ENCODE measurements around the gene PPM1N.

Gene PPM1N

DNA sequence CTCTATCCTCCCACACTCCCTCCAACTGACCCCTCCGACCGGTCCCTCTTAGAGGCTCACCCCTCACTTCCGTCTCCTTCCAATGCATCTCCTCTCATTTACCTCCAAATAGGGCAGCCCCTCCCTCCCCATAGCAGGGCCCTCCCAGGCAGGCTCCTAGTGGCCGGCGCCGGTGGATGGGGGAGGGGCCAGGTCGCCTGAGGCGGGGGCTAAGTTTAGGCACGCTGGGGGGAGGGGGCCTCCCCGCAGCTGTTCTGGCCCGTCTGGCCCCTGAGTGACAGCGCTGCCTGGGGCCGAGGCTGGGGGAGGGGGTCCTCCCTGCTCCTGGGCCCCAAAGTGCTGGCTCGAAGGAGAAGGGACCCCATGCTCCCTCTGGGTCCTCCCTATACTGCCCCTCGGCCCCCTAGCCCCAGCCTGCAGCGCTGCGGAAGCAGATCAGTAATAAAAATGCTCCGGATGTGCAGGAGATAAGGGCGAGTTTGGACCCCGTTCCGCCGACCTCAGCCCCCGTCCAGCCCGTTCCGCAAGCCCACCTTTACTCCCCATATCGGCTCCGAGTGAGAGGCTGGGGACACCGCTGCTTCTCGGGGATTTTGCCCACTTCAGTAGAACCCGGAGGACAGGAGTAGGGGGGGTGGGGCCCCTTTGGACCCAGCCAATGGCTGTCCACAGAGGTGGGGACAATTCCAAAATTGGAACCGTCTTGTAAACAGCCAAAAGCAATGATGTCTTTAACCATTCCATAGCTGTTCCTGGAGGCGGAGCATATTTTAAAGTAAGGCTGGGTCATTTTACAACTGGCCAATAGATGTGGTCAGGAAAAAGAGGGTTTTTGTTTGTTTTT is 5.4 kb upstream of the PPM1N start:
- peak; percentile 80 for DNase-seq

DNA sequence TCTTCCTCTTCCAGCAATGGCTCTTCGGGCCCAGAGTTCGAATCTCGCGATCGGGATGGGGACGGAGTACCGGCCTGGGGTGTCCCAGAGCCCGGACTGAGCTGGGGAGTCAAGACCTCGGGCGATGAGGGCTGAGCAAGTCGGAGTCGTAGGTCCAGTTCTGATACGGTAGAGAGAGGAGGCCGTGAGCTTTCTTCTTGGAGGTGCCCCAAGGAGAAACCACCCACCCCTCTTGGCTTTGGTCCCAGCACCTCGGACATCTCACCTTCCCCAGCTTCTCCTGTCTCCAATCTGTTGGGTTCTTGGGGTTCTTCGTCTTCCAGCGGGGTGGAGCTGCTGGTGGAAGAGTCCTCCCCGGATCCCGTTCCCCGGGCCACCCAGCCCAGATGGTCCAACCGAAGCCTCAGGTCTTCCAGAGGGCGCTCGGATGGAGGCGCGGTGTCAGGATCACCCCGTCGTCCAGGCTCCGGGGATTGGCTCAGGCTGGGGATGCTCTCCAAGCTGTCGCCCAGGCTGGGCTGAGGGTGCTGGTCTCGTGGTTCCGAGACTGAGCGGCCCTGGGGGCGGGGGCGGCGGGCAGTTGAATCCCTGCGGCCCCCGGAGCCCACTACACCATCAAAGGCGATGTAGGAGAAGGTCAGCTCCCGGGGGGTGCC is 3.9 kb upstream of the PPM1N start:
- DNase-seq = no peak

DNA sequence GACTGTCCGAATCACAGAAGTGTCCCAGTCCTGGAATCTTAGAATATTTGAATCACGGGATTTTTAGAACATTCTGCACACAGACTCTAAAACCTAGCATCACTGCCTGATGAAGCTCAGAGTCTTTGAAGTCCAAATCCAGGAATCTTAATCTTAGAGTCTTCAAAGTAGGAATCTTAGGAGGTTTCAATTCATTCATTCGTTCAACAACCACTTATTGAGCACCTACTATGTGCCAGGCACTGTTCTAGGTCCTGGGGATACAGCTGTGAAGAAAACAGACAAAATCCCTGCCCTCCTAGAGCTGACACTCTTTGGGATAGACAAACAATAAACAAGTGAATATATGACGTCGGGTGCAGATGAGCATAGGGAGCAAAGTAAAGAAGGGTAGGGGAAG is 3.1 kb upstream of the PPM1N start:
- no peak for DNase-seq

DNA sequence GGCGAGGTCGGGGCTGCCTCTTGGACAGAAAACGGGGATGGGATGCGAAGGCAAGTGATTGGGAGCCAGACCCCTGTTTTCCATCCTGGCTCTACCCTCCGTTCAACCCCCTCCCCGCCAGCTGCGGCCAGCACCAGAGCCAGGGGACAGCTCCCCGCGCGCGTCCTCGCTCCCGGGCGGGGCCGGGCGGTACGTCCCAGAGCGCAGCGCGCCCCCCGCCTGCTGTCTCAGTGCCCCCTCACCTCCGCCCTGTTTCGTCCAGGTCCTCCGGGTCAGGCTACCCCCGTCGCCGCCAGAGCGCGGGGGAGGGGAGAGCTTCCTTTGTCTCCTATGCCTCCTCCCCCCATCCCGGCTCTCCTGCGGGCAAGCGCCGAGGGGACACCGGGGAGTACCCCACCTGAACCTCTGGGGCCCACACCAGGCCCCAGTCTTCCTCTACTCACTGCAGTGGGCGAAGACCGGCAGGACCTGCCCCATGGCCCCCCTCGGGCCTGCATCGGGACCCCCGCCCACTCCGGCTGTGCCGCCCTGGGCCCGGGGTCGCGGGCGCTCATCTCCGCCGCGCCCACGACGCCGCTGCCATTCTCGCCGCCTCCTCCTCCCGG is 1.8 kb upstream of the PPM1N start:
- DNase-seq = peak; percentile 65

DNA sequence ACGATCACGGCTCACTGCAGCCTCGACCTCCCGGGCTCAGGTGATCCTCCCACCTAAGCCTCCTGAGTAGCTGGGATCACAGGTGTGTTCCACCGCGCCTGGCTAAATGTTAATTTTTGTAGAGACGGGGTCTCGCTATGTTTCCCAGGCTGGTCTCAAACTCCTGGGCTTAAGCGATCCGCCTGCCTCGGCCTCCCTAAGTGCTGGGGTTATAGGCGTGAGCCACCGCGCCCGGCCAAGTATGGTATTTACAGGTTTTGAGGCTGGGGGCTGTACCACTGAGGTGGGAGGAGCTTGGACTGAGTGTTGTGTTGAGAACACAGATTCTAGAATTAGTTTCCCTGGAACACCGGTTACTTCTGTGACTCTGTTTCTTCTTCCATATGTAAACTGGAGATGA is 452 bp upstream of the PPM1N start:
- DNase-seq = no peak

DNA sequence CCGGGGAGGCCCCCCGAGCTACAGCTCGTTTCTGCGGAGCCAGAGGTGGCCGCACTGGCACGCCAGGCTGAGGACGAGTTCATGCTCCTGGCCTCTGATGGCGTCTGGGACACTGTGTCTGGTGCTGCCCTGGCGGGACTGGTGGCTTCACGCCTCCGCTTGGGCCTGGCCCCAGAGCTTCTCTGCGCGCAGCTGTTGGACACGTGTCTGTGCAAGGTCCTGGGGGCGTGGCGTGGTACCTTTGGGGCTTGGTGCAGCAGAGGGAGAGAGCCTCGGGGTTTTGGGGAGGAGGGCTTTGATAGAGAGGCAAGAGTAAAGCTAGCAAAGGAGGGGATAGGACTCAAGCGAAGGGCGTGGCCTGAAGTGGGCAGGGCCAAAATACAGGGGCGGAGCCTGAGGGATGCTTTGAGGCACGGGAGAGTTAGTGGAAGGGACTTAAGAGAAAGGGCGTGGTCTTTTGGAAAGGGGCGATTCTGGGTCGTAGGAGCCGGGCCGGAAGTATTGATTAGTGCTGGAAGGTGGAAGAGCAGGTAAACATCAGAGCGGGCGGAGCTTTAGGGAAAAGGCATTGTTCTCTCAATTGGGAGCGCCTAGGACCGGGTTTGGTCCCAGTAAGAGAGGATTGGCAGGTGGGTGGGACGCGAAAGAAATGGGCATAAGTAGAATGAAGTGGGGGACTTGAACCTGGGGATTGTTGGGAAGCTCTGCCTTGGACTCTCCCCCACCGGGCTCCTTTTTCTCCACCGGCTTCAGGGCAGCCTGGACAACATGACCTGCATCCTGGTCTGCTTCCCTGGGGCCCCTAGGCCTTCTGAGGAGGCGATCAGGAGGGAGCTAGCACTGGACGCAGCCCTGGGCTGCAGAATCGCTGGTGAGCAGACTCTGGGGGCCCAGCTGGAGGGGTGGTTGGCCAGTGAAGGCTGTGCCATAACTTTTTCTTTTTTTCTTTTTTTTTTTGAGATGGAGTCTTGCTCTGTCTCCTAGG is 1.2 kb downstream of the PPM1N start:
- peak; percentile 81 for DNase-seq

DNA sequence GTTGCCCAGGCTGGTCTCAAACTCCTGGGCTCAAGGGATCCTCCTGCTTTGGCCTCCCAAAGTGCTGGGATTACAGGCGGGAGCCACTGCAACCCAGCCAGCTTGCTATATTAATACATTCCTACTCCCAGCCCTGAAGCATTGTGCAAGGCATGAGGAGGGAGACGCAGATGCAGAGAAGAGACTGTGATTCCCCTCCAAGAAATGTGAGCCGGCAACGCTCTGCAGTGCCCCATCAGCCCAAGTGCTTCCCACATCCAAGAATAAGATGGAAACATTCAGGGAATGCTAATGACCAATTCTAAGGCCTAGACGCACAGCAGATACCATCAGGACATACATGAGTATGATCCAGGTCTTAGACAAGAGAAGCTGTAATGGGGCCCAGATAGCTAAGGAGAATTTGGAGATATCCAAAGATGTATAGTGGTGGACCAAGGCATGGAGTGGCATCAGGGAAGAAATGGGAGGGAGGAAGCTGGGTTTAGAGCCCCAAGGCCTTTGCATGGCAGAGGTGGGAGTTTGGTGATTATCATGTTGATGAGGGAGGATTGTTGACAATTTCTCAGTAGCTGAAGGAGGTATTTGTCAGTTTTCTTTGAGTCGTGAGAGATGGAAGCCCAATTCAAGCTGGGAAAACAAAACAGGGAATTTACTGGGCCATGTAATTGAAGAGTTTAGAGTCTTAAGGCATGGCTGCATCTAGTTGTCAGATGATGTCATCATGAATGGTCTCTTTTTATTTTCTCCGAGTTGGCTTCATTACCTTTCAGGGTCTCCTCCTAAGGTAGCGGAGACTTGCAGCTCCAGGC is 2.9 kb downstream of the PPM1N start:
- DNase-seq = no peak

DNA sequence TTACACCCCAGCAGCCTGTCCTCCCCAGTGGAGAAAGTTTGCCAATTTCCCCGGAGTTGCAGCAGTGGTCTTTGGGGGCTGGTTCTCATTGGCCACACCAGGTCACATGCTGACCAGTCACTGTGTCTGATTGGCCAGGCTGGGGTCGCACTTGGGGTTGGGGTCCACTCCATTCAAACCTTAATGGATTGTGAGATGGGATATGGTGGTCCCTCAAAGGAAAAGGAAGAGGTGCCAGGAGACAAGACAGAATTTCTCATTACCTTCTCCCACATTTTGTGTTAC is 3.4 kb downstream of the PPM1N start:
- DNase-seq = no peak

DNA sequence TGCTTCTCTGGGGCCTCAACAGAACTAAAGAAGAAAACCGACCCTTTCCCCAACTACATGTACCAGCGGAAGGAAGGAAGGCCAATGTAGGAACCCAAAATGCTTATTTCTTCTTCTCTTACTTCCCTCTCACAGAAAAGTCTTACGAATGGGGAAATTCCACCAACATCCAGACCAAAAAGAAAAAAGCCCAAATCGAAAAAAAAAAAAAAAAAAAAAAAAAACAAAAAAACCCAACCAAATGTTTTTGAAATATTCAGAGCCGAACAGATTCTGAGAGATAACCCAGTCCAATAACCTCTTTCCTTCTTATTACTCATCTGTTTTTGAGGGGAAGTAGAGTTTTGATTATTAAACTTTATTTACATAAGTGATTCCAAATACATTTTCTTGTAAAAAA is 3.9 kb downstream of the PPM1N start:
- no peak for DNase-seq

DNA sequence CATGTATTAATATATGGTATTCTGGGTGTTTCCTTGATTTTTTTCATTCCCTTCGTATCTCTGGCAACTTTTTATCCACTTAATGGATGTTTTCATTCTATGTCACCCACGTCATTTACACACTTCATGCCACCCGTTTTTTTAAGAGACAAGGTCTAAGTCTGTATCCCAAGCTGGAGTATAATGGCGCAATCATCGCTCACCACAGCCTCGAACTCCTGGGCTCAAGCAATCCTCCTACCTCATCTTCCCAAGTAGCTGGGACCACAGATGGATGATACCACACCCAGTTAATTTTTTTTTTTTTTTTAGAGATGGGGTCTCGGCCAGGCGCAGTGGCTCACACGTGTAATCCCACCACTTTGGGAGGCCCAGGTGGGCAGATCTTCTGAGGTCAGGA is 5.7 kb downstream of the PPM1N start:
- no peak for DNase-seq

DNA sequence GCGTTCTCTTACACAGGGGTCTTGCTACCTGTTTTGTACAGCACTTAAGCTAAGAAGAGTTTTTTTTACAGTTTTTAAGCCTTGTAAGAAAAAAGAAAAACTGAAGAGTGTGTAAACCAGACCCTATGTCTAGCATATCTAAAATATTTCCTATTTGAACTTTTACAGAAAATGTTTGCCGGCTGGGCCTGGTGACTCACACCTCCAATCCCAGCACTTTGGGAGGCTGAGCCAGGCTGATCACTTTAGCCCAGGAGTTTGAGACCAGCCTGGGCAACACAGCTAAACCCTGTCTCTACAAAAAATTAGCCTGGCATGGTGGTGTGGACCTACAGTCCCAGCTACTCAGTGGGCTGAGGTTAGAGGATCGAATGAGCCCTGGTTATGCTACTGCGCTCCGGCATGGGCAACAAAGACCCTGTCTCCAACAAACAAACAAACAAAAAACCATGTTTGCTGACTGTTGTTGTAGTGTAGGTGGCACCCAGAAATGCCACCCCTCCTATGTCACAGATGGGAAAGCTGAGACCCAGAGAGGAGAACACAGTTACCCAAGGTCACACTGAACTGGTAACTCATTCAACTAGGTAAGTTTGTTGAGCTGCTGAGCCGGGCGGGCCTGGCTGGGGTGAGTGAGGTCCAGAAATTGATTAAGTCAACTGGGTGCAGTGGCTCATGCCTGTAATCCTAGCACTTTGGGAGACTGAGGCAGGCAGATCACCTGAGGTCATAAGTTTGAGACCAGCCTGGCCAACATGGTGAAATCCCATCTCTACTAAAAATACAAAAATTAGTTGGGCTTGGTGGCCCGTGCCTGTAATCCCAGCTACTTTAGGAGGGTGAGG is 7.1 kb downstream of the PPM1N start:
- no peak for DNase-seq

DNA sequence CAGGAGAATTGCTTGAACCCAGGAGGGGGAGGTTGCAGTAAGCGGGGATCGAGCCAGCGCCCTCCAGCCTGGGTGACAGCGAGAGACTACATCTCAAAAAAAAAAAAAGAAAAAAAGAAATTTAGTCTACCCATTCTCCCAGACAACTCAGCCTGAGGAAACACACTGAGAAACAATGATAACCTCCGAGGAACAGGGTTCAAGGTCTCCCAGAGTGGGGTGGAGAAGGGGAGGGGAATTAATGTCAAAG is 7.7 kb downstream of the PPM1N start:
- DNase-seq = no peak

DNA sequence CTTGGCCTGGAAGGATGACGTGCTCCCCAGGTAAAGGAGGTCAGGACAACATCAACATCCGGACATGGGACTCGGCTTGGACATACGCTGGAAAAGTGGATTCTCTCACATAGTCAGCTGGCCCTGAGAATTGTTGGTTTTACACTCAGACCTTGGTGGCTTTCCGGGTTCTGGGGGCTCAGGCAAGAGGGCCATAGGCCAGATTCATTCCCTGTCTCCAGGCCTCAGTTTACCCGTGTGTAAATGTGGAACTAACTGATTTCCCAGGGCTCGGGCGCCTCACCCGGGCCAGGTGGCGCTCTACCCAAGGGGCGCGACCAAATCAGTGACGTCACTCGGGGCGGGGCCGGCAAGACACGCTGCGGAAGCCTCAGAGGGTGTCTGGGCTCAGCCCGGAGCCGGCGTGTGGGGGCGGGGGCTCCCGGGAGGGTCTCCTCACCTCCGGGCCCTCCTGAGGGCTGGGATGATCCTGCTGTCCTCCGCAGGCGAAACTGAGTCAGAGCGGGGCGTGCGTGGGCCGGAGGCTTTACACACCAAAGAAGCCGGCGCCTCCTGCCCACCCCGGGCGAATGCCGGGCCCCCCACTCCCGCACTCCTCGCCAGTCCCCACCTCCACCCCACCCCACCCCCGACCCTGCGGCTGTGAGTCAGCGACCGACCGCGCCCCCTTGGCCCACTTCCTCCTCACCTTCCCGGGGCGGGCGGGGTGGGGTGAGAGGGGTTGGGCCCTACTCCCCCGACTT is 8.2 kb downstream of the PPM1N start:
- DNase-seq = peak; percentile 97

DNA sequence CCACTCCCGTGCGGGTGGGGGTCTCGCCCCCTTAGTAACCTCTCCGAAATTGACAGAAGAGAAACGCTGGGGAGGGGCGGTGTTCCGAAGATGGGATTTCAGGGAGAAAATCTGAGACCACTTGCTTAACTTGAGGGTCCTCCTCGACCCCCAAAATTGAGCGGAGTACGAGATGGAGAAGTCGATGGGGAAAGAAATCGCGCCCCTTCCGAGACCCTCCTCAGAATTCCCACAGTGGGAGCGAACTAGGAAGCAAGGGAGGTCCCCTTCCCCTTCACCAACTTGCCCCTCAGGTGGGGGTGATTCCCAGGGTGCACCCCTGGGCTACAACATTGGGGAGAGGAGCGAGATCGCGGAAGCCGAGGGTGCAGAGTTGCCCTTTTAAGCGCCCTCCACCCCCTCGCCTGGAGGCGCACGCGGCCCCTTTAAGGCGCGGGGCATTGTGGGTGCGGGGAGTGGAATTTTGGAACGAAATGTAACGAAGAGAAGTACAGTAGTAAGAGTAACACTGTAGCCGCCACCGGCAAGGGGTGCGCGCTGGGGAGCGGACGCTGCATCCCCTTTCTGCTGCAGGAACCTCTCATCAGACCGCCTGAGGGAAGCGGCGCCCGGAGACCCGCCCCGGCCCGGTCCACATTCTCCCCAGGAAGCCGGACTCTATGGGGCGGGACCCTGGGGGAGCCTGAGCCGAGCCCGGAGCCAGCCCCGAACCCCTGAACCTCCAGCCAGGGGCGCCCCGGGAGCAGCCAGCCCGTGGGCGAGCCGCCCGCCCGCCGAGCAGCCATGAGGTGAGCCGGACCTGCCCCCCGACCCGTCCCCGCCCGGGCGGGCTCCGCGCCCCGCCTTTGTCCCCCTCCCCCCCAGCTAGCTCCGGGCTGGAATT is 9.0 kb downstream of the PPM1N start, which contains the start of gene VASP:
VASP (plus strand) TSS at position 491 of the 883 bp plus-strand sequence; CDS start at position 784, 293 bp downstream.
- peak; percentile 98 for DNase-seq

DNA sequence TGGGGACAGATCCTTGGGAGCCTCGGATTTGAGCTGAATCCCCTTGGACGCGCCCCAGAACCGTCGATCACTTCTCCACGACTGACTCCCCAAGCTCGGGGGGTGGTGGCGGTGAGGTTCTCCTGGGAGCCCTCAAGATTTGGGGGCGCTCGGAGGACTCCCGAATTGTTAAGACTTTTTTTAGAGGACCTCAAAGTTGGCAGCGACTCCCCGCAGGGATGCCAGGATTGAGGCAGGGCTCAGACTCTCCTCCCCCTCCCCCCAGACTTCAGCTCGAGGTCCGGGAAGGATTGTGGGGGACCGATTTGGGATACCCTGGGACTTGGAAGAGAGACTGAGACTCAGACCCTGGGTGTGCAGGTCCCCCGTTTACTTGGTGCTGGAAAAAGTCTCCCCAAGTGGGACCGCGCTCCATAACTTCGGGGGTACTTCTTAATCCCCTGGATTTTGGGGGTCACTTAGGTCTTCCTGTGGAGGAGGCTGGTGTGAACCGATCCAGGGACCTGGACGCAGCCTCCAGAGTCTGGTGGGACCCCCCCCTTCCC is 9.7 kb downstream of the PPM1N start:
- DNase-seq = peak; percentile 31

DNA sequence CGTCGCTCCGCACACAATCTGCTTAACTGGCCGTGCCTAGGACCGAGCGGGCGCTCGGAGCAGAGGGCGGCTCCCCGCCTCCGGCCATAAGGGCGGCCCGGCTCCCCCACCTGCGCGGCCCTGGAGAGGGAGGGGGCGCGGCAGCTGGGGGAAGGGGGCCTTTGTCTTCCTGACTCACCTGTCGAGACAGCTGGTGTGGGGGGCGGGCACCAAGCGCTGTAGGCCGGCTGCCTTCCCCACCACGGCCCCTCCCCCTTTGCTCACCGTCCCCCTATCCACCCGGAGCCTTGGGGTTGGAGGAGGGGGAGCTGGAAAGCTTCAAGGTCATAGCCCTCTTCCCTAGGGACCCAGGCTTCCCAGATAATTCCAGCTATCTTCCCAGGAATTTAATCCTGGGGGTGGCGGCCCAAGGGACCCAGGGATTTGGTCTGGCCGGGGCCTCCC is 10.2 kb downstream of the PPM1N start:
- peak; percentile 46 for DNase-seq

DNA sequence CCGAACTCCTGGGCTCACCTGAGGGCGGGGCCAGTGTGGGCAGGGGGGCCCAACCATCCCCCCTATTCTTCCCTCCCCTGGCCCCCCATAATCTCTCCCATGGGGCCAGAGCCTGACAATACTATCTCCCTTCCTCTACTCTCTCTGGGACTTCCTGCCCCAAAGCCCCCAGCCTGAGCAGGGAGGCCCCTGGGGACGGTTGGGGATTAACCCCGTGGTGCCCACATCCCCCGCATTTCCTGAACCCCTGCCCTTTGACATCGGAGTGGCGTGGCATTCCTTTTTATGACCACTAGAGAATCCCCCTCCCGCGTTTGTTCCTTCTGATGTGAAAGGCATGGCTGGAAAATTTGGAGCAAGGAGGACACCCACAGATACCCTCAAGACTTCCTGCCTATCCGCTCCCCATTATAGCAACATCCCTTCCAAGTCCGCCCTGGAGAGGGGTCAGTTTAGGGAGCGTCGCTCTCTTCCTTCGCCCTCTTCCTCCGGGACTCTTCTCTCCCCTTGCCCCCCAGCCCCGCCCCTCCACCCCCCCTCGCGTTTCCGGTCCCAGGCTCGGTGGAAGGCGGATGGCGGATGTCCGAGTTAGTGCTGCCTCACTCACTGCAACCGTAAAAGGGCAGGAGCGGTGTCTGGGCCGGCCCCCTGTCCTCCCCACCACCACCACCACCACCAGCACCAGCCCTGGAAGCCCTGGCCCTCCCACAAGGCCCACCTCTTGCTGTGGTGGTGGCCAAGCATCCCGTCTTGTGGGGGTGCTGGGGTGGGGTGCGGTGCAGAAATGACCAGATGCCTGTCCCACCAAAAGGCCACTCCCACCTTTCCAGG is 10.8 kb downstream of the PPM1N start:
- DNase-seq = peak; percentile 83

DNA sequence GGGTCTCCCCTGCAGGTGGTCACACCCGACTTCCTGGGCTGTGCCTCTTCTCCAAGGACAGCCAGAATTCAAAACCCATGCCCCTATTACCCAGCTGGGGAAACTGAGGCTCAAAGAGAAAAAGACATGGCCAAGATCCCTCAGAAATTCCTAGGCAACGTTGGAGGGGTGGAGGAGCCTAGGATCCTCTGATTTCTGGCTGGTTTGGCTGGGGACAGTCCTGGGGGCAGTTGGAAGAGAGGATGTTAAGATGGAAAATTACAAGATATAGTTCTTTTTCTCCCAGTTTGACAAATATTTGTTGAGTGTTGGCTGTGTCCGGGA is 11.4 kb downstream of the PPM1N start:
- DNase-seq = no peak

Measured in hematopoietic multipotent progenitor cell treated with erythropoietin and hydrocortisone succinate and interleukin-3 and kit ligand, for 4 days (in vitro differentiated cells).